Measurements from ENCODE around the gene ADCK2.
"Not testable (repeated sequence)": the region's sequence is repeated elsewhere in the genome, so short reads cannot be mapped to it uniquely, and the experiment has no call there.

ADCK2 gene

GRCh38 chr7:140696680-140697446 lies 24.1 kb downstream of the ADCK2 start, which contains the start of gene NDUFB2:
NDUFB2 (plus strand) TSS chr7:140696708; CDS start chr7:140696745, 37 bp downstream.
- peak; percentile 42 to 50 for DNase-seq

- DNase-seq = no peak
Observed at GRCh38 chr7:140697447-140698143, 24.9 kb downstream of the ADCK2 start.

- no peak for DNase-seq
Observed at GRCh38 chr7:140698477-140698876, 25.7 kb downstream of the ADCK2 start.

GRCh38 chr7:140702774-140703173 lies 30.0 kb downstream of the ADCK2 start:
- DNase-seq = no peak

GRCh38 chr7:140704205-140704604 lies 31.5 kb downstream of the ADCK2 start:
- no peak for DNase-seq

- DNase-seq = no peak
Observed at GRCh38 chr7:140707132-140707531, 34.4 kb downstream of the ADCK2 start.

- not testable (repeated sequence) for DNase-seq
Observed at GRCh38 chr7:140708764-140709163, 36.0 kb downstream of the ADCK2 start.

- not testable (repeated sequence) for DNase-seq
Observed at GRCh38 chr7:140712392-140712791, 39.6 kb downstream of the ADCK2 start.

- DNase-seq = no peak
Observed at GRCh38 chr7:140714331-140715040, 41.7 kb downstream of the ADCK2 start.

- no peak for DNase-seq
Observed at GRCh38 chr7:140719721-140720120, 47.0 kb downstream of the ADCK2 start.

- no peak for DNase-seq
Observed at GRCh38 chr7:140722254-140722653, 49.5 kb downstream of the ADCK2 start.

GRCh38 chr7:140723006-140723405 lies 50.3 kb downstream of the ADCK2 start:
- peak; percentile 11 to 15 for DNase-seq

GRCh38 chr7:140723574-140723973 lies 50.8 kb downstream of the ADCK2 start:
- DNase-seq = no peak

- no peak for DNase-seq
Observed at GRCh38 chr7:140724706-140725105, 52.0 kb downstream of the ADCK2 start.

- no peak for DNase-seq
Observed at GRCh38 chr7:140726281-140726680, 53.5 kb downstream of the ADCK2 start.

- no peak for DNase-seq
Observed at GRCh38 chr7:140732416-140732815, 59.7 kb downstream of the ADCK2 start.

- DNase-seq = no peak
Observed at GRCh38 chr7:140734096-140734495, 61.4 kb downstream of the ADCK2 start.

- DNase-seq = no peak
Observed at GRCh38 chr7:140734729-140735128, 62.0 kb downstream of the ADCK2 start.

GRCh38 chr7:140738280-140738679 lies 65.5 kb downstream of the ADCK2 start:
- no peak for DNase-seq

GRCh38 chr7:140743255-140743654 lies 70.5 kb downstream of the ADCK2 start:
- not testable (repeated sequence) for DNase-seq

GRCh38 chr7:140744005-140744404 lies 71.3 kb downstream of the ADCK2 start:
- no peak for DNase-seq
